Fibroblast of lung (primary cell): ENCODE data around the gene KMT2B. TPM values are rescaled to one million over a fixed set of nuclear protein-coding genes. Genes with fewer than 3 reads are reported as not detected.

Source experiments
- DNase-seq, 2 donors: peaks; one replicate each; pipeline versions ENCODE4 v3.0.0 to v3.0.0-alpha.2; 2010; ENCODE audit warnings: low read depth in 2 of 2
- H2AFZ ChIP-seq: 2 replicates; pipeline ENCODE4 v1.5.1; 2012; ENCODE audit warnings: low read length, control low read depth, inconsistent platforms
- H3K27ac ChIP-seq: 2 replicates; pipeline ENCODE4 v1.5.1; 2011; ENCODE audit warnings: low read length, control low read depth; ENCODE audit not compliant: insufficient read depth
- H3K27me3 ChIP-seq: 2 replicates; pipeline ENCODE4 v1.5.1; 2011; ENCODE audit warnings: mild to moderate bottlenecking, low read length; ENCODE audit not compliant: control insufficient read depth, insufficient read depth
- H3K36me3 ChIP-seq: 2 replicates; pipeline ENCODE4 v1.5.1; 2011; ENCODE audit warnings: low read length; ENCODE audit not compliant: control insufficient read depth, insufficient read depth
- H3K4me1 ChIP-seq: 2 replicates; pipeline ENCODE4 v1.5.1; 2011; ENCODE audit warnings: low read length; ENCODE audit not compliant: control insufficient read depth, insufficient read depth; ENCODE audit errors: extremely low read depth
- H3K4me2 ChIP-seq: 2 replicates; pipeline ENCODE4 v1.5.1; 2011; ENCODE audit warnings: low read length, control low read depth; ENCODE audit not compliant: insufficient read depth; ENCODE audit errors: extremely low read depth
- H3K4me3 ChIP-seq, 4 experiments: fragments of 200-600 bp in 1 of 4; sonication (generic) in 1 of 4; replicated peaks in 1 of 4; 2 replicates each; pipeline ENCODE4 v1.5.1; 2011 to 2016; ENCODE audit warnings: low read length in 4 of 4, low read depth in 3 of 4, mild to moderate bottlenecking in 3 of 4, control low read depth in 2 of 4, inconsistent platforms in 1 of 4, mixed read lengths in 1 of 4; ENCODE audit not compliant: insufficient read depth in 1 of 4; ENCODE audit errors: control extremely low read depth in 1 of 4
- H3K79me2 ChIP-seq: 2 replicates; pipeline ENCODE4 v1.5.1; 2012; ENCODE audit warnings: mild to moderate bottlenecking, low read length, inconsistent platforms; ENCODE audit not compliant: control insufficient read depth, insufficient read depth
- H3K9ac ChIP-seq: 2 replicates; pipeline ENCODE4 v1.5.1; 2011; ENCODE audit warnings: mild to moderate bottlenecking, low read length, control low read depth; ENCODE audit not compliant: insufficient read depth
- H3K9me3 ChIP-seq: 2 replicates; pipeline ENCODE4 v1.5.1; 2012; ENCODE audit warnings: low read depth, low read length; ENCODE audit not compliant: control insufficient read depth, insufficient read depth
- H4K20me1 ChIP-seq: 2 replicates; pipeline ENCODE4 v1.5.1; 2011; ENCODE audit warnings: low read length; ENCODE audit not compliant: control insufficient read depth, insufficient read depth; ENCODE audit errors: extremely low read depth
- EZH2 ChIP-seq: IDR thresholded peaks from 2 replicates; pipeline ENCODE4 v1.5.1; 2012; ENCODE audit warnings: low read length, control low read depth, mild to moderate bottlenecking; ENCODE audit errors: missing control alignments
- polyA plus RNA-seq, 2 donors: library from polyadenylated mRNA; depleted of rRNA in 1 of 2; stranded (reverse) in 1 of 2; unstranded in 1 of 2; fragments of >200 nt; gene quantifications; 2 replicates each; pipeline ENCODE4 v1.2.1, GENCODE V29; 2011 to 2012; ENCODE audit warnings: missing spikeins in 1 of 2
- total RNA-seq: library from RNA; depleted of rRNA; stranded (reverse); fragments of >200 nt; gene quantifications from 2 replicates; pipeline ENCODE4 v1.2.1, GENCODE V29; 2014
- TF ChIP-seq, protein P1 (sequence below), 2 donors: IDR thresholded peaks in 1 of 2; conservative IDR thresholded peaks in 1 of 2; 1 replicate in 1 of 2; 2 replicates in 1 of 2; pipeline ENCODE4 v1.5.1; 2011 to 2012; ENCODE audit warnings: low read length in 2 of 2, control low read depth in 1 of 2, inconsistent platforms in 1 of 2, low read depth in 1 of 2, mild to moderate bottlenecking in 1 of 2

KMT2B gene
- total and polyA plus RNA-seq, 2 donors (not counting 1 experiment from before 2014, with no cell fraction given), result 5.4 to 7.4 TPM

GRCh38 chr19:35718345-35719041 is 690 bp downstream of the KMT2B start:
- peak overlapping the region; percentile 68 for H3K27ac ChIP-seq
- H4K20me1 ChIP-seq, result no peaks in the 10 kb centered on the region
- no peaks in the 10 kb centered on the region for H3K27me3 ChIP-seq
- peak overlapping the region; percentile 89 for H3K4me2 ChIP-seq
- H2AFZ ChIP-seq, result no peak overlapping the region
- peak overlapping the region; percentile 74 to 87 (median 80) for H3K4me3 ChIP-seq
- TF ChIP-seq, protein P1, sequence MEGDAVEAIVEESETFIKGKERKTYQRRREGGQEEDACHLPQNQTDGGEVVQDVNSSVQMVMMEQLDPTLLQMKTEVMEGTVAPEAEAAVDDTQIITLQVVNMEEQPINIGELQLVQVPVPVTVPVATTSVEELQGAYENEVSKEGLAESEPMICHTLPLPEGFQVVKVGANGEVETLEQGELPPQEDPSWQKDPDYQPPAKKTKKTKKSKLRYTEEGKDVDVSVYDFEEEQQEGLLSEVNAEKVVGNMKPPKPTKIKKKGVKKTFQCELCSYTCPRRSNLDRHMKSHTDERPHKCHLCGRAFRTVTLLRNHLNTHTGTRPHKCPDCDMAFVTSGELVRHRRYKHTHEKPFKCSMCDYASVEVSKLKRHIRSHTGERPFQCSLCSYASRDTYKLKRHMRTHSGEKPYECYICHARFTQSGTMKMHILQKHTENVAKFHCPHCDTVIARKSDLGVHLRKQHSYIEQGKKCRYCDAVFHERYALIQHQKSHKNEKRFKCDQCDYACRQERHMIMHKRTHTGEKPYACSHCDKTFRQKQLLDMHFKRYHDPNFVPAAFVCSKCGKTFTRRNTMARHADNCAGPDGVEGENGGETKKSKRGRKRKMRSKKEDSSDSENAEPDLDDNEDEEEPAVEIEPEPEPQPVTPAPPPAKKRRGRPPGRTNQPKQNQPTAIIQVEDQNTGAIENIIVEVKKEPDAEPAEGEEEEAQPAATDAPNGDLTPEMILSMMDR (conservative IDR thresholded peaks at IDR 0.05 in 1 of 2, IDR thresholded peaks at IDR 0.05 in 1 of 2; ENCODE audit: low read depth in 1 of 2, low read length in 2 of 2), result no peak
- peak overlapping the region; percentile 77 for H3K9ac ChIP-seq
- peaks cover 24% of the 10 kb centered on the region for H3K36me3 ChIP-seq
- peak in 1 of 2 donors; percentile 15 for DNase-seq
- peaks cover 33% of the 10 kb centered on the region for H3K79me2 ChIP-seq
- peaks cover 9% of the 10 kb centered on the region for H3K4me1 ChIP-seq
- no peaks in the 10 kb centered on the region for H3K9me3 ChIP-seq

DNA sequence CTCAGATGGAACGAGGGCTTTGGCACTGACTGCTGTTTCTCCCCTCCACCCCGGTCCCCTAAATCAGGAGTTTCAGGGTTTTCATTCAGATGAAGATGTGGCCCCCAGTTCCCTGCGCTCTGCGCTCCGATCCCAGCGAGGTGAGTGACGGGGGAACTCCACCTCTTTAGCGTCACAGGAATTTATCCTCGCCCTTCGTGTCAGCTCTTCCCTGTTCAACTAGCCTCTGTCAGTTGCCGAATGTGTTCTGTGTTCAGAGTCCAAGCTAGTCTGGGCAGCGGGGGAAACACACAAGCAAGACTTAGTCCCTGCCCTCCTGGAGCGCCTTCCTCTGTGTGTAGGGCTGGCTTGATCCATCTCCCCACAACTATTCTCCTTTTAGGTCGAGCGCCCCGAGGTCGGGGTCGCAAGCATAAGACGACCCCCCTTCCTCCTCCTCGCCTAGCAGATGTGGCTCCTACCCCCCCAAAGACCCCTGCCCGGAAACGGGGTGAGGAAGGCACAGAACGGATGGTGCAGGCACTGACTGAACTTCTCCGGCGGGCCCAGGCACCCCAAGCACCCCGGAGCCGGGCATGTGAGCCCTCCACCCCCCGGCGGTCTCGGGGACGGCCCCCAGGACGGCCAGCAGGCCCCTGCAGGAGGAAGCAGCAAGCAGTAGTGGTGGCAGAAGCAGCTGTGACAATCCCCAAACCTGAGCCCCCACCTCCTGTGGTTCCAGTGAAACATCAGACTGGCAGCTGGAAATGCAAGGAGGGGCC is 1.8 kb downstream of the KMT2B start:
- TF ChIP-seq, protein P1 (conservative IDR thresholded peaks at IDR 0.05 in 1 of 2, IDR thresholded peaks at IDR 0.05 in 1 of 2; ENCODE audit: low read depth in 1 of 2, low read length in 2 of 2), result no peak
- no peak for TF ChIP-seq EZH2
- no peaks in the 10 kb centered on the region for H4K20me1 ChIP-seq
- H3K27ac ChIP-seq, result no peak overlapping the region
- peak overlapping the region; percentile 26 for H3K9ac ChIP-seq
- H3K36me3 ChIP-seq, result peaks cover 29% of the 10 kb centered on the region
- H3K27me3 ChIP-seq, result no peaks in the 10 kb centered on the region
- H3K4me1 ChIP-seq, result peaks cover 9% of the 10 kb centered on the region
- no peaks in the 10 kb centered on the region for H3K9me3 ChIP-seq
- H3K4me3 ChIP-seq, result peak overlapping the region; percentile 74 to 87 (median 80)
- H3K4me2 ChIP-seq, result peak overlapping the region; percentile 89
- H2AFZ ChIP-seq, result no peak overlapping the region
- peaks cover 33% of the 10 kb centered on the region for H3K79me2 ChIP-seq
- no peak for DNase-seq

GRCh38 chr19:35720163-35720524 is 2.3 kb downstream of the KMT2B start:
- H2AFZ ChIP-seq, result no peak overlapping the region
- H3K4me1 ChIP-seq, result peaks cover 9% of the 10 kb centered on the region
- DNase-seq, result no peak
- H3K27me3 ChIP-seq, result no peaks in the 10 kb centered on the region
- no peak overlapping the region for H3K4me3 ChIP-seq
- H3K36me3 ChIP-seq, result peaks cover 31% of the 10 kb centered on the region
- no peak overlapping the region for H3K9ac ChIP-seq
- no peak overlapping the region for H3K4me2 ChIP-seq
- H3K79me2 ChIP-seq, result peaks cover 33% of the 10 kb centered on the region
- H4K20me1 ChIP-seq, result no peaks in the 10 kb centered on the region
- no peaks in the 10 kb centered on the region for H3K9me3 ChIP-seq
- no peak for TF ChIP-seq EZH2
- TF ChIP-seq, protein P1 (conservative IDR thresholded peaks at IDR 0.05 in 1 of 2, IDR thresholded peaks at IDR 0.05 in 1 of 2; ENCODE audit: low read depth in 1 of 2, low read length in 2 of 2), result no peak
- H3K27ac ChIP-seq, result no peak overlapping the region
